SH-SY5Y (cell line): ENCODE measurements around the gene NID1.

ENCODE experiments used
- GATA2 ChIP-seq: IDR thresholded peaks from 2 replicates; pipeline ENCODE4 v1.6.1; 2011; ENCODE audit warnings: mild to moderate bottlenecking, low read depth, low read length
- GATA3 ChIP-seq: IDR thresholded peaks from 2 replicates; pipeline ENCODE4 v1.6.1; 2011; ENCODE audit warnings: low read depth, mild to moderate bottlenecking, low read length, moderate library complexity

DNA sequence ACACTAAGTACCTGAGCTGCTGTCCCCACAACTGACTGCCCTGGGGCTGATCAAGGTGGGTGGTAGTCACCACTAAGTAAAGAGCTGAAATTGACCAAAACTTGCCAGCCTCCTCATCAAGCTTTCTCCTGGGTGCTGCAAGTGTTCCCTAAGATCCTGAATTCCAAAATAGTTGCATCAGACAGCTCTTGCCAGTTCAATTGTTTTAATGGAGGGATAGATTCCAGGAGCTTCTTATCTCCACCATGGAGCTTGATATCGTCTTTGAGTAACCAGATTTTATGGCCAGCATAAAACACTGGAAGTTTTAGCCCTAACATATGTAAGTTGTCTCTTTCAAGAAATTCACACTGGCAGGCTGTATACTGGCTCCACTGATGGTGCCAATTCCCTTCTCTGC is 90.3 kb downstream of the NID1 start:
- TF ChIP-seq GATA2 (no peak), GATA3 (no peak)
